Mesenteric fat pad (tissue), 1 donor: Measurements from ENCODE around the gene KCNC1. TPM values are rescaled to one million over a fixed set of nuclear protein-coding genes. Genes with fewer than 3 reads are reported as not detected.

Experiments
- DNase-seq: peaks from one replicate; pipeline ENCODE4 v3.0.0-alpha.2; 2020; ENCODE audit warnings: low spot score
- total RNA-seq: library from RNA; stranded (reverse); fragmentation: NEBNext Ultra II Directional; extraction: Animal tissue kit (Norgen Biotek cat#: 25700); gene quantifications from one replicate; pipeline ENCODE4 v1.2.1, GENCODE V29; 2021
- donor health status: DM: yes; HTN: yes; CAD: no.

The KCNC1 gene
- total RNA-seq, 1 donor from 2014 or later: not detected

DNA sequence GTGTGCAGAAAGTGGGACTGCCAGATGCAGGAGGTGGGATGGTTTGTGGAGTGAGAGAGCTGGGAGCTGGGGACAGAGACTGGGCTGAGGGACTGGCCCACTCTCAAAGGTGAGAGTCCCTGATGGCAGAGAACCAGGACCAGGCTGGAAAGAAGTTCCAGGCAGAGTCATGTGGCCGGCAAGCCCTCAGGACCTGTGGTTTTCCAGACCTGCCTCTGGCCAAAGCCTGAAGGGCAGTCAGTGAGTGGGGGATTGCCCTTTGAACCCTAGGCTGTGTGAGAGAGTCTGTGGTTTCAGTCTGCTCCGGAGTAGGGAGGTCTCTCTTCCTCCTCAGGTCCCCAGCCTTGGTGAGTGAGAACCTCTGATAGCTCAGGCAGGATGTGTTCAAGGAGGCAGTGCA is 17.0 kb downstream of the KCNC1 start:
- DNase-seq: no peak

DNA sequence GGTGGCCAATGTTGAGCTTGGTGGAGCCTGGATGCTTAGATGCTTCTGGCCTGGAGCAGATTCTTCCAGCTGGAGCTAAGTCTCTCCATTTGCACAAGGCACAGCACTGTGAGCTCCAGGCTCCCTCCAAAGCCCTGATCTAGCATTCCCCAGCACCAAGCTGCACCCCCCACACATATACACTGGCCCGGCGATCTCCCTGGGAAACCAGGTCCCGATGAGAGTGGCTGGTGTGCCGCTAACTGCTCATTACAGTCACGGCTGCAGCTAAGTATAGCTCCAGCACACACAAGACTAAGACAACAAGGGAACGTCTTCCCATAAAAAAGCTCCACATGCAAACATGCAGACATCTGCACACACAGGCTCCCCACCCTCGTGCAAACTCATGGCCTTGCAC is 17.6 kb downstream of the KCNC1 start:
- no peak for DNase-seq

DNA sequence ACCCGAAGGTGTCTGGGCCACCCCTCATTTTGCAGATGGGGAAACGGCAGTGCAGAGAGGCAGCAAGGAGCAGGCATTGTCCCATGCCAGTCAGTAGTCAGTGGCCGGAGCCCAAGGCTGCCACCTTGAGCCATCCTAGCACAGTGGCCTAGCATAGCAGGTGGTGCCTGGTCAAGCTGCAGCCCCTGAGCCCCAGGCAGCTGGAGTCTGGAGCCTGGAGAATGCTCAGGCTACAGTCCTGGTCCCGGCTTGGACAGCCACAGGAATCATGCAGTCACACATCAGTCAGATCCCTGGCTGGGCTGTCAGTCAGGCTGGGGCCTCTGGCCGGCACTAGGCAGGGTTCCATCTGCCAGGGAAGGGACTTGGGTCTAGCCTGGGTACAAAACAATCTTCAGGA is 18.6 kb downstream of the KCNC1 start:
- DNase-seq: no peak

DNA sequence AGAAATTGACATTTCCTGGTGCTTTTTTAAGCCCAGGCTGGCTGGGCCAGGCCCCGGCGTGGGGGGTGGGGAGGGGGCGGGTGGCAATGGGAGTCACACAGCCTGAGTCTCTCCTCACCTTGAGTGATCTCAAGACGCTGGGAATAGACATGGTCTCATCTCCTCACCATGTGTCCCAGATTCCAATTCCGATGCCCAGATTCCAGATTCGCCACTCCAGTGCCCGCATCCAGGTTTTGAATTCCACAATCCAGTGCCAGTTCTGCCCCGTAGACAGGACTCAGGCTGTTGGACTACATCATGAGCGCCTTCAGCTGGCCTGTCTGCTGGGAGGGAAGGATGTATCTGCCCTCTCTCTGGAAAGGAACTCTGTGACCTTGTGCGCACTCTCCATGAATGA is 19.1 kb downstream of the KCNC1 start:
- DNase-seq: no peak

DNA sequence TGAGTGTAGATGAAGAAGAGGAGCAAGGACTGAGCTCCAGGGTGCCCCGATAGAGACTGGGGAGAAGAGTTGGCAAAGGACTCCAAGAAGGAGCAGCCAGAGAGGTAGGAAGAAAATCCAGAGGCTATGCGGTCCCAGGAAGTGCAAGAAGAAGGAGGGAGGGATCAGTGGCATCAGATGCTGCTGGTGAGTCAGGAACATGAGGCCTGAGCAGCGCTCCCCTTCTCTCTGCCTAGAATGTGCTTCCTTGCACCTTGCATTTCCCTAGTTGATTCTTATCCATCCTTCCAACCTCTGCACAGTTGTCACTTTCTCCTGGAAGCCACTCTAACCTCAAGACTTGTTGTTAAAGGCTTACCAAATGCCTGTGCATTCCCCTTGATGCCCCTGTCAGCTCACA is 21.3 kb downstream of the KCNC1 start:
- no peak for DNase-seq

DNA sequence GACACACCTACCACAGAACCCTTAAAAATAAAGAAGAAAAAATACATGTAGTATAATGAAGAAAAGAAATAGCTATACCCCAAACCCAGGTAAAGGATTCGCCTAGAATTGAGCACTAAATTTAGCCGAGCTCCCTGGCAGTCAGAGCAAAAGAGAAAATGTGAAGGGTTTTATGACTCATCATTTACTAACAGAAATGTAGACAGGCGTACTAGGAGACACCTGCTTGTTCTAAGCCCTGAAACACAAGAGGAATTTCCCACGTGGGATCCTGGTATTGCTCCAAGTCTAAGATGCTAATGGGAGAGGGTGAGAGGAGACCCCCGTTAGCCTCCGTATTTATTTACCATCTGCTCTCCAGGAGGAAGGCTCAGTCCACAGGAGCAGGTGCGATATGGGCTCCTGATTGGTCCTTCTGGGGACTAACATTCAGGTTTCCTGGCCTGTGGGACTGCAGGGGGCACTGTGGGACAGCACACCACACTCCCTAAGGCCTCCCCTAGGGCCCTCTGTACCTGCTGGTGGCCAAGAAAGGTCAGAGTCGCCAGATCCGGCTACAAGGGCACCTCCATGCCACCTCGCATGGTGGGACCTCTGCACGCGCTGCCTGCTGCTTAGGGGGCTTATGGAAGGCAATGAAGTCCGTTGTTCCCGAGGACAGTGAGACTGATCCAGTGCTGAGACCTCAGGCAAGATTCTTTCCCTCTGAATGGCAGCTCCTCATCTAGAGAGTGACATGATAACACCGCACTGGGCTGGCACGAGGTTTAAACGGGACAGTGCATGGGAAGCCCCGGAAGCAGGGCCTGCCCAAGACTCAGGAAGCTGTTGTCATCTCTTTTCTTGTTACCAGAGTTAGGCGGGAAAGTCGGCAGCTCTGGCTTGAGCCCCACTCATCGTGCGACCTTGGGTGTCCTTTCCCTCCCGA is 25.8 kb downstream of the KCNC1 start:
- DNase-seq: no peak

DNA sequence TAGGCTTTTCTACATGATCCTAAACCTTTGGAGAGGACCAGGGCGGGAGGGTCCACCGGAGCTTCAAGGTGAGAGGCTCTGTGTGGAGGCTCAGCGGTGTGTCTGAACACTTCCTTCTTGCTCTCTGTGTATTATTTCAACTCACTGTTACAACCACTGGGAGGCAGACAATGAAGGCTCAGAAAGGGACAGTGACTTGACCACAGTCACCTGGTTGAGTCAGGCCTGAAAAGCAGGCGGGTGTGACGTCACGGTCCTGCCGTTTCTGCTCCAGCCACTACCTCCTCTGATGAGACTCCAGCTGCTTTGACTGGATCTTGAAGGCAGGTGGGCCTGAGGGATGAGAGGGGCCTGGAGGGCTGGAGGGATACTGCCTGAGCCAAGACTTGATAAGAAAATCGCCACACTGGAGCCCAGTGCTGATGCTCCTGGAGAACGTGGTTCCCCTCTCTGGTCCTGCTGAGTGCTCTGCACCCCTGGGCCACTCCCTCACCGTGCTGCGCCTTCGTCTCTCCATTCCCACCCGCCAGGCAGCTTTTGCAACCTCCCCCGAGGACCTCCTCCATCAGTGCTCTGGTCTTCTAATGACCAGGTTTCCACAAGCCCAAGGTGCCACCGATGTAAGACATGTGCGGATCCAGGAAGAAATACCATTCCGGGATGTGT is 27.9 kb downstream of the KCNC1 start:
- DNase-seq: no peak

DNA sequence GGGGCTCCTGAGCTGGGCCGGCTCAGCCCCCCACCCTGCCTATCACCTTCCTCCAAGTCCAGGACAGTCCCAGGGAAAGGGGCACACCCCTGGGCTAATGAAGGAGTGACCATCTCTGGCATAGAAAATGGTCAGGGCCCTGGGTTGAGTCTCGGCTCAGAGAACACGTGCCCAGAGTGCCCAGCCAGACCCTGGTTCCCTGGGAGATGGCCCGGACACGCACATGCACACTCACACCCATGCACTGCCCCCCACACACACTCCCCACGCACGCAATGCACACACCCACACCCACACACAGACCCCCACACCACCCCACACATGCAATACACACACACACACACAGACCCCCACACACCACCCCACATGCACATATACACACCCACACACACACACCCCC is 28.7 kb downstream of the KCNC1 start:
- no peak for DNase-seq

DNA sequence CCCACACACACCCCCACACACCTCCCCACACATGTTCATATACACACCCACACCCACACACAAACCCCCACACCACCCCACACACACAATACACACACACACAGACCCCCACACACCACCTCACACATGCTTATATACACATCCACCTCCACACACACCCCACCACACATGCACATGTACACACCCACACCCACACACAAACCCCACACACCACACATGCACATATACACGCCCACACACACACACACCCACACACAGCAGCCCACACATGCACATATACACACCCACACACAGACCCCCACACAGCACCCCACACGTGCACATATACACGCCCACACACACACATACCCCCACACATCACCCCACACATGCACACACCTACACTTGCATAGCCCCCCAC is 29.1 kb downstream of the KCNC1 start:
- no peak for DNase-seq

DNA sequence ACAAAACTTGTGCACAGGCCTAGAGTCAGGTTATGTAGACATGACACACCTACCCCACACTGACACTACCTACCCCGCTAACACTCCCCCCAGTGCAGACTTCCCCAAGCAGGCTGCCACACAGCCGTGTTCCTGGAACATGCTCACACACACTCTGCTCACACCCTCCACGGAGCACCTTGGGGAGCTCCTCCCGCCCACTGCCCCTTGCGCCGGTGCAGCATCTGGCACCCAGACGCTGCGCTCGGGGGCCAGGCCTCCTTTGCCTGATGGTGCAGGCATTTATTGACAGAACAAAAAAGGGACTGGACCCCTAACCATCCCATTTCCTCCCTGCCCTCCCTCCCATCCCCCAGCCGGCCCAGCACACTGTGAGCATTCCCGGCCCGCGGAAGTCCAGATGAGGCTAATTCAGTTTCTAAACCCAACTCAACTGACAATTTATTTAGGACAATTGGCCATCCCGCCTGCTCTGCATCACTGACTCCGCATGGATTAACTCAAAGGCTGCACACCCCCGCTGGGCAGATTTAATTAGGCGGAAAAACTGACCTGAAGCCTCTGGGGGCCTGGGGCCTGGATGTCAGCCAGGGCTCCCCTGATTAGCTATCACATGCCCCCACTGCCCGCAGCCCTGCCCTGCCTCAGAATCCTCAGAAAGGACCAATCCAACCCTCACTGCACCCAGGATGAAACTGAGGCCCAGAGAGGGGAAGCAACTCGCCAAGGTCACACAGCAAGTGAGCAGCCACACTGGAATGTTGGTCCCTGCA is 30.1 kb downstream of the KCNC1 start:
- no peak for DNase-seq

DNA sequence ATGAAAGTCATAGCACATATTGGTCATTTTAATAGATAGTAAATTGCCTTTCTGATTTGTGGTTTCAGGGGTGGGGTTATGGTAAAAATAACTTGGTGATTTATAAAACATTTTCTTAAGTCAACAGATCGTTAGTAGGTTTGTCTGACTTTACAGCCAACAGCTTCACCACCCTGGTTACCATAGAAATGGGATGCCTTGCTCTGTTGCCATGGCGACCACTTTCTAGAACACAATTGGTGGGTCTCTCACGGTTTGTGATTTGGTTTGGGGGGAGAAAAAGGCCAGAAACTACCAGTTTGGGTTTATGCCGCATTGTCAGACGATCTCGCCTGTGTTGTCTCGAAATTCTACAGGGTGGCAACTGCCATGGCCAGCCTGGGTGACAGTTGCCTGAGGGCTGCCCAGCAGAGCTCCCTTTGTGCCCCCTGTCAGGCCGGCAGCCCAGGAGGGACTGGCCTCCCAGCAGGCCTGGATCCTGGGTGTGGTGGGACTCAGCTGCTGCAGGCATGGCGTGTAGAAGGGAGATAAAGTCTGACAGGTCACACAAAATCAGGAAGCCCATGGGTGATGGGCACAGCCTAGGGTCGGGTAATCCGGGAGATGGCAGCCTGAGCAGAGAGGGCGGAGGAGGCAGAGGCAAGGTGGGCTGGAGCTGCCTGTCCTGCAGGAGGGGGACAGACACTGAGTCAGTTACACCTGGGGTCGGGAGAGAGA is 30.9 kb downstream of the KCNC1 start:
- DNase-seq: no peak

DNA sequence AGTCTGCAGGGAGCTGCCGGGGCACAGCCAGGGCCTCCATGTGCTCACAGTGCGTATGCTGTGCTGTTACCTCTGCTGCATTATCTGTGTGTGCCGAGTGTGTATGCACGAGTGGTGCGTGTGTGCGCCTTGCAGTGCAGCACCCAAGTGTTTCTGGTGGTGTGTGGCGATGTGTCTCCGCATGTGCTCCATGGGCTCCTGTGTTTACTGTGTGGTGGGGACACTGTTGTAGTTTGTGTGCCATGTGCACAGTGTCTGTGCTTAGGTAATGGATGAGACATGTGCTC is 31.4 kb downstream of the KCNC1 start:
- no peak for DNase-seq

DNA sequence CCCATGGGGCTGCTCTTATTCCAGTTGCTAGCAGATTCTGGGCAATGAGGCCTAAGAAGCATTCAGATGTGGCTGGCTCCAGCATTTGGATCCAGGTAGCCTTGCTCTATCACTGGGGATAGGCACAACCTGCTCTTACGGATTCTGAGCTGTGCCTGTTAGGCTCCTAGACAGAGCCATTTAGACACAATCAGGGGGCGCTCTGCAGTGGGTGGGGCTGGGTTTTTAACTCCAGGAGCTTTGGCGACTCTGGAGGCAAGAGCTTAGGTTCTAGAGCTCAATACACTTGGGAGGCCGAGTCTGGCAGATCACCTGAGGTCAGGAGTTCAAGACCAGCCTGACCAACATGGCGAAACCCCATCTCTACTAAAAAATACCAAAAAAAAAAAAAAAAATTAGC is 32.0 kb downstream of the KCNC1 start:
- no peak for DNase-seq

DNA sequence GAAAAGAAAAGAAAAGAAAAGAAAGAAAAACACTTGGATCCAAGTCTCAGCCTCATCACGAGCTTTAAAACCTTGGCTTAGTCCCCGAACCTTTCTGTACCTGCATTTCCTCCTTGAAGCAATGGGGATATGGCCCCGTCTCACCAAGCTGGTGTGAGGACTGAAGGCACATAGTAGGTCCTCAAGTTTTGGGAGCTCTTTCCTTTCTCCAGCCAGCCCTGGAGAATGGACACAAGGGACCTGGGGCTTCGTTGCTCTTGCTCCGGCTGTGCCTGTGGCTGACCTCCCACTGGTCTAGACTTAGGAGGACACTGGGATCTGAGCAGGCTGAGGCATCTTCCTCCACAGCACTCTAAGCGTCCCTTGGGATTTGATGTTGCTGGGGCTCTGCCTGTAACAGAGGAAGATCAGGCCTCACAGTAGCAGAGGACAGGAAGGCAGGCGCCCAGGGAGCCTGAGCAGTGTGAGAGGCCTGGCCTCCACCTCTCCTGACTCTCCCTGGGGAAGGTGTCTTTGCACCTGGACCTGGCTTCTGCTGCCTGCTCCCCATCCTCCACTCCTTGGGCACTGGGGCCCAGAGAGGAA is 32.8 kb downstream of the KCNC1 start:
- DNase-seq: no peak

DNA sequence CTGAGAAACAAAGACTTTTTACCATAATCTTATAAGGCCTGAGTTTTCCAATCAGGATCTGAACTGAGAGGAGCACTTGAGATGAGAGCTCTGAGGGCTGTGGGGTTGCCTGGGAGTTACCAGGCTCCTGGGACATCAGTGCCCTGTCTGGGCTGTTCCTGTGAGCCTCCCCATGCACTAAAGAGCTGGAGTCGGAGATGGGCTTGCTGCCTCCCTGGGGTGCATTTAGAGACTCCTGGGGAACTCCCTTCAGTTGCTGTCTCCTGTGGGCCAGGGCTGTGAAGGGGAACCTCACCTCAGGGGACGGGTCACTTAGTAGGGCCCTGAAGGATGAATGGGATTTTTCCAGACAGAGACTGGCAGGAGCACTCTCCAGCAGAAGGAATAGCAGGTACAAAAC is 33.3 kb downstream of the KCNC1 start:
- no peak for DNase-seq

DNA sequence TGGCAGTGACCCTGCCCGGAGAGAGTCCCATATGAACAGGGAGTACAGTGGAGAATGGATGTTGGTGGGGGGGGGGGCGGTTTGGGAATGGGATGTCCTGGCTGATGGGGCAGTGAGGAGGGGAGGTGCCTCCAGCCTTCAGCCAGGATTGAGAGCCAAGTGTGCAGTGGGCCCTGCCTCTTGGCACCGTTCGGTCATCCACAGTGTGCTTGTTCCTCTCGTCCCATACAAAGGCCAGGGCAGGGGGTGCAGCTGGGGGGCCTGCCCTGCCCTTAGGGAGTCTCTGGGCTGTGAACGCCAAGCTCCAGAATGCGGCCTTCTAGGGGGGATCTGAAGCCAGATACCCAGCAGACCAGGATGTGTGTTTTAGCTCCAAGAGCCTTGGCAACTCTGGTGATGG is 34.0 kb downstream of the KCNC1 start:
- no peak for DNase-seq

DNA sequence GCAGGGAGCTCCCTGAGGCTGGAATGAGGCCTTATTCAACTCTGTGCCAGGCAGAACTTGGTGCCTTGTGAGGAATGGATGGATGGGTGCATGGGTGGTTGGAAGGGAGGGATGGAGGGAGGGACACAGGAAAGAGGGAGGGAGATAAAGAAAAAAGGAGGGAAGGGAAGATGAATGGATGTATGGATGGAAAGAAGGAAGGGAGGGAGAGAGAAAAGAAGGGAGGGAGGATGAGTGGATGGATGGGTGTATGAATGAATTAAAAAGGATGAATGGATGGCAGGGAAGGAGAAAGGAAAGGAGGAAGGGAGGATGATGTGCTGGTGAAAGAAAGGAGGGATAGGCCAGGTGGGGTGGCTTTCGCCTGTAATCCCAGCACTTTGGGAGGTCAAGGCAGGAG is 34.6 kb downstream of the KCNC1 start:
- DNase-seq: no peak

DNA sequence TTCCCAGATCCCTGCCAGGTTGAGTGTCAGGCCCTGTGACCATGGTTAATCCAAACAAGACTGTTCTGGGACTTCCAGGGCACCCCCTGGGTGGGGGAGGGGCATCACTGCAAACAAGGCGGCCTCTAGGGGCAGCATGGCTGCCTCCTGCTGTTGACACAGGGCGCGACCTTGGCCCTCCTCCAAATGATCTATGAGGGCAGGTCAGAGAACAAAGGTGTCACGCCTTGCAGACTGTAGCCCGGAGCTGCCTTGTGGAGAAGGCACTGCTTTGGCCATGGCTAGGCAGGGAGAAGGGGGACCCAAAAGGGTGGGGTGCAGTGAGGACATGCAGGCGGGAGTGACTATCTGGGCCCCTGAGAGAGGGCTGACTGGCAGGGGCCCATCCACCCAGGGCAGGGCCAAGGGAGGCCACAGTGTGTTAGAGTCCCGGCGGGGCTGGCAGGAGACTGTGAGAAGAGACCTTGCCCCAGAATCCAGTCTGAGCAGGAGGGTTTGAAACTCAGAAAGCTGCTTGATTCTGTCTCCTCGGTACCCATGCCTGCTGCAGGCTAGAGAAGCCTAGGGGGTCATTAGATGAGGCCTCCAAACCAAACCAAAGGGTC is 35.6 kb downstream of the KCNC1 start:
- DNase-seq: no peak

DNA sequence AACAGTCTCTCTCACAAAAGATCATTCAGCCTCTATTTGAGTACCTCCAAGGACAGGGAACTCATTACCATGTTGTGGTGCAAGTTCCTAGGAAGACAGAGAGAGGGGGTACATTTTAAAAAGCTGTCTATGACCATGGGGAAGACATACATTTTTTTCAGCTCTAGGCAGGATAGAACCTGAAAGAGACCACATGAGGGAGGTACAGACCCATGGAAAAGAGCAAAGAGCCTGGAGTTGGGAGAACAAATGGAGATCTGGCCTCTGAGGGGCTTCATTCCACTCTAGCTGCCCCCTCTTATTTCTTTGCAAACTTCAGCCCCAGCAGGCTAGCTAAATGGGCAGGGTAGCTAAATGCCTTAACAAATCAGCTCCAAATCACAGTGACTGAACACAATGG is 36.3 kb downstream of the KCNC1 start:
- no peak for DNase-seq

DNA sequence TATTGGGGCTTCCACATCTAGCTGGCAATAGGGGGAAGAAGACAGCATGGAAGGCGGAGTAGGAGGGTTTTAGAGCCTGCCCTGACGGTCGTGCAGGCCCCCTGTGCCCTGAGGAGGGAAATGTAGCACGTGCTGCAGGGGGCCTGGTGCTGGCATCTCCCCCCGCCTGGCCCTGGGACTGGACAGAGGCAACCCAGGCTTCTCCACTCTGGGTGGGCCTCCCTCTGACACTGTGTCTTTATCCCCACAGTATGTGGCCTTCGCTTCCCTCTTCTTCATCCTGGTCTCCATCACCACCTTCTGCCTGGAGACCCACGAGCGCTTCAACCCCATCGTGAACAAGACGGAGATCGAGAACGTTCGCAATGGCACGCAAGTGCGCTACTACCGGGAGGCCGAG is 36.8 kb downstream of the KCNC1 start:
- no peak for DNase-seq

DNA sequence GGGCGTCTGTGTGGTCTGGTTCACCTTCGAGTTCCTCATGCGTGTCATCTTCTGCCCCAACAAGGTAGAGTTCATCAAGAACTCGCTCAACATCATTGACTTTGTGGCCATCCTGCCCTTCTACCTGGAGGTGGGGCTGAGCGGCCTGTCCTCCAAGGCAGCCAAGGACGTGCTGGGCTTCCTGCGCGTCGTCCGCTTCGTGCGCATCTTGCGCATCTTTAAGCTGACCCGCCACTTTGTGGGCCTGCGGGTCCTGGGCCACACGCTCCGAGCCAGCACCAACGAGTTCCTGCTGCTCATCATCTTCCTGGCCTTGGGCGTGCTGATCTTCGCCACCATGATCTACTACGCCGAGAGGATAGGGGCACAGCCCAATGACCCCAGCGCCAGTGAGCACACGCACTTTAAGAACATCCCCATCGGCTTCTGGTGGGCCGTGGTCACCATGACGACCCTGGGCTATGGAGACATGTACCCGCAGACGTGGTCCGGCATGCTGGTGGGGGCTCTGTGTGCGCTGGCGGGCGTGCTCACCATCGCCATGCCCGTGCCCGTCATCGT is 37.3 kb downstream of the KCNC1 start:
- DNase-seq: no peak
